ENCODE measurements around the gene TNFSF13.

The TNFSF13 gene

GRCh38 chr17:7553356-7553755 lies 5.2 kb upstream of the TNFSF13 start:
- H3K36me3 ChIP-seq (ENCODE audit: control insufficient read depth, insufficient read depth, low read length) = no peaks in the 10 kb centered on the region
- H3K27me3 ChIP-seq (ENCODE audit: control insufficient read depth, insufficient read depth, low read length) = peaks cover 2% of the 10 kb centered on the region; the same call in 1 of the 2 replicates
- no peaks in the 10 kb centered on the region for H3K9me3 ChIP-seq (ENCODE audit: control insufficient read depth, insufficient read depth, low read length)
- H3K9ac ChIP-seq (ENCODE audit: low read depth, low read length) = no peak overlapping the region
- H3K4me1 ChIP-seq (ENCODE audit: control insufficient read depth, insufficient read depth, low read length) = peaks cover 19% of the 10 kb centered on the region
- H3K27ac ChIP-seq (ENCODE audit: low read depth, low read length) = no peak overlapping the region
- no peak overlapping the region for H3K4me3 ChIP-seq (ENCODE audit: low read depth, low read length)

GRCh38 chr17:7555320-7555948 lies 3.1 kb upstream of the TNFSF13 start:
- Histone ChIP-seq H3K9ac (ENCODE audit: low read depth, low read length) (no peak overlapping the region), H3K27ac (ENCODE audit: low read depth, low read length) (no peak overlapping the region), H3K36me3 (ENCODE audit: control insufficient read depth, insufficient read depth, low read length) (no peaks in the 10 kb centered on the region), H3K4me1 (ENCODE audit: control insufficient read depth, insufficient read depth, low read length) (peaks cover 33% of the 10 kb centered on the region), H3K9me3 (ENCODE audit: control insufficient read depth, insufficient read depth, low read length) (no peaks in the 10 kb centered on the region), H3K27me3 (ENCODE audit: control insufficient read depth, insufficient read depth, low read length) (no peaks in the 10 kb centered on the region), H3K4me3 (ENCODE audit: low read depth, low read length) (no peak overlapping the region)

- H3K36me3 ChIP-seq (ENCODE audit: control insufficient read depth, insufficient read depth, low read length) = no peaks in the 10 kb centered on the region
- H3K27me3 ChIP-seq (ENCODE audit: control insufficient read depth, insufficient read depth, low read length) = no peaks in the 10 kb centered on the region
- no peaks in the 10 kb centered on the region for H3K9me3 ChIP-seq (ENCODE audit: control insufficient read depth, insufficient read depth, low read length)
- peaks cover 38% of the 10 kb centered on the region for H3K4me1 ChIP-seq (ENCODE audit: control insufficient read depth, insufficient read depth, low read length)
- no peak overlapping the region for H3K27ac ChIP-seq (ENCODE audit: low read depth, low read length)
- no peak overlapping the region for H3K9ac ChIP-seq (ENCODE audit: low read depth, low read length)
- no peak overlapping the region for H3K4me3 ChIP-seq (ENCODE audit: low read depth, low read length)
Observed at GRCh38 chr17:7556627-7557026, 1.9 kb upstream of the TNFSF13 start.

- H3K9ac ChIP-seq (ENCODE audit: low read depth, low read length) = no peak overlapping the region
- H3K9me3 ChIP-seq (ENCODE audit: control insufficient read depth, insufficient read depth, low read length) = no peaks in the 10 kb centered on the region
- H3K27ac ChIP-seq (ENCODE audit: low read depth, low read length) = no peak overlapping the region
- H3K4me3 ChIP-seq (ENCODE audit: low read depth, low read length) = no peak overlapping the region
- no peaks in the 10 kb centered on the region for H3K27me3 ChIP-seq (ENCODE audit: control insufficient read depth, insufficient read depth, low read length)
- H3K4me1 ChIP-seq (ENCODE audit: control insufficient read depth, insufficient read depth, low read length) = peaks cover 38% of the 10 kb centered on the region
- H3K36me3 ChIP-seq (ENCODE audit: control insufficient read depth, insufficient read depth, low read length) = no peaks in the 10 kb centered on the region
Observed at GRCh38 chr17:7557147-7557764, 1.3 kb upstream of the TNFSF13 start.

- peak overlapping the region; percentile 51; the same call in 1 of the 2 replicates for H3K9ac ChIP-seq (ENCODE audit: low read depth, low read length)
Observed at GRCh38 chr17:7557775-7558543, 591 bp upstream of the TNFSF13 start.

GRCh38 chr17:7559320-7560171 lies 996 bp downstream of the TNFSF13 start:
- no peak overlapping the region for H3K27ac ChIP-seq (ENCODE audit: low read depth, low read length)
- H3K27me3 ChIP-seq (ENCODE audit: control insufficient read depth, insufficient read depth, low read length) = no peaks in the 10 kb centered on the region
- no peak overlapping the region for H3K4me3 ChIP-seq (ENCODE audit: low read depth, low read length)
- H3K9me3 ChIP-seq (ENCODE audit: control insufficient read depth, insufficient read depth, low read length) = no peaks in the 10 kb centered on the region
- H3K9ac ChIP-seq (ENCODE audit: low read depth, low read length) = no peak overlapping the region
- H3K4me1 ChIP-seq (ENCODE audit: control insufficient read depth, insufficient read depth, low read length) = peaks cover 43% of the 10 kb centered on the region
- peaks cover 12% of the 10 kb centered on the region for H3K36me3 ChIP-seq (ENCODE audit: control insufficient read depth, insufficient read depth, low read length)

More at GRCh38 chr17:7557775-7558543, 591 bp upstream of the TNFSF13 start:
- H3K9me3 ChIP-seq (ENCODE audit: control insufficient read depth, insufficient read depth, low read length) = no peaks in the 10 kb centered on the region
- H3K4me1 ChIP-seq (ENCODE audit: control insufficient read depth, insufficient read depth, low read length) = peaks cover 43% of the 10 kb centered on the region
- H3K27me3 ChIP-seq (ENCODE audit: control insufficient read depth, insufficient read depth, low read length) = no peaks in the 10 kb centered on the region
- peak overlapping the region; percentile 30; the same call in 1 of the 2 replicates for H3K4me3 ChIP-seq (ENCODE audit: low read depth, low read length)
- peak overlapping the region; percentile 50 for H3K27ac ChIP-seq (ENCODE audit: low read depth, low read length)
- H3K36me3 ChIP-seq (ENCODE audit: control insufficient read depth, insufficient read depth, low read length) = no peaks in the 10 kb centered on the region

GRCh38 chr17:7560172-7561027 lies 1.9 kb downstream of the TNFSF13 start:
- peaks cover 21% of the 10 kb centered on the region for H3K36me3 ChIP-seq (ENCODE audit: control insufficient read depth, insufficient read depth, low read length)
- H3K4me3 ChIP-seq (ENCODE audit: low read depth, low read length) = peak overlapping the region; percentile 70
- H3K9me3 ChIP-seq (ENCODE audit: control insufficient read depth, insufficient read depth, low read length) = no peaks in the 10 kb centered on the region
- H3K9ac ChIP-seq (ENCODE audit: low read depth, low read length) = no peak overlapping the region
- peak overlapping the region; percentile 91 for H3K27ac ChIP-seq (ENCODE audit: low read depth, low read length)
- H3K4me1 ChIP-seq (ENCODE audit: control insufficient read depth, insufficient read depth, low read length) = peaks cover 43% of the 10 kb centered on the region
- H3K27me3 ChIP-seq (ENCODE audit: control insufficient read depth, insufficient read depth, low read length) = no peaks in the 10 kb centered on the region

- Histone ChIP-seq H3K4me3 (ENCODE audit: low read depth, low read length) (peak overlapping the region; percentile 70), H3K36me3 (ENCODE audit: control insufficient read depth, insufficient read depth, low read length) (peaks cover 28% of the 10 kb centered on the region), H3K27me3 (ENCODE audit: control insufficient read depth, insufficient read depth, low read length) (no peaks in the 10 kb centered on the region), H3K27ac (ENCODE audit: low read depth, low read length) (peak overlapping the region; percentile 91), H3K4me1 (ENCODE audit: control insufficient read depth, insufficient read depth, low read length) (peaks cover 43% of the 10 kb centered on the region), H3K9ac (ENCODE audit: low read depth, low read length) (peak overlapping the region; percentile 88), H3K9me3 (ENCODE audit: control insufficient read depth, insufficient read depth, low read length) (no peaks in the 10 kb centered on the region)
Observed at GRCh38 chr17:7561028-7561575, 2.6 kb downstream of the TNFSF13 start.

GRCh38 chr17:7561589-7562207 lies 3.1 kb downstream of the TNFSF13 start, which contains the start of gene SENP3:
SENP3 (plus strand) TSS chr17:7561919; CDS start chr17:7563077, 1,158 bp downstream.
- H3K9me3 ChIP-seq (ENCODE audit: control insufficient read depth, insufficient read depth, low read length) = no peaks in the 10 kb centered on the region
- H3K27me3 ChIP-seq (ENCODE audit: control insufficient read depth, insufficient read depth, low read length) = no peaks in the 10 kb centered on the region
- H3K36me3 ChIP-seq (ENCODE audit: control insufficient read depth, insufficient read depth, low read length) = peaks cover 32% of the 10 kb centered on the region
- H3K4me1 ChIP-seq (ENCODE audit: control insufficient read depth, insufficient read depth, low read length) = peaks cover 42% of the 10 kb centered on the region
- peak within 1 kb of the TSS; percentile 70 for H3K4me3 ChIP-seq (ENCODE audit: low read depth, low read length)
- H3K27ac ChIP-seq (ENCODE audit: low read depth, low read length) = peak within 1 kb of the TSS; percentile 91
- peak within 1 kb of the TSS; percentile 88 for H3K9ac ChIP-seq (ENCODE audit: low read depth, low read length)
